HG03378 (cell line): ENCODE data around the gene KCNH6.

Source experiments
- ATAC-seq: cut with Tn5 transposase; IDR thresholded peaks from one replicate; pipeline ENCODE4 v1.9.1; 2021; ENCODE audit warnings: mild to moderate bottlenecking, moderate library complexity; ENCODE audit not compliant: unreplicated experiment

Gene KCNH6

GRCh38 chr17:63533433-63534077 is 10.4 kb downstream of the KCNH6 start:
- no peak for ATAC-seq

- no peak for ATAC-seq
Measured at GRCh38 chr17:63534078-63534570, 11.0 kb downstream of the KCNH6 start.

GRCh38 chr17:63534816-63535455 is 11.8 kb downstream of the KCNH6 start:
- ATAC-seq: no peak

- no peak for ATAC-seq
Measured at GRCh38 chr17:63535640-63536039, 12.5 kb downstream of the KCNH6 start.

GRCh38 chr17:63537001-63537400 is 13.8 kb downstream of the KCNH6 start:
- no peak for ATAC-seq

DNA sequence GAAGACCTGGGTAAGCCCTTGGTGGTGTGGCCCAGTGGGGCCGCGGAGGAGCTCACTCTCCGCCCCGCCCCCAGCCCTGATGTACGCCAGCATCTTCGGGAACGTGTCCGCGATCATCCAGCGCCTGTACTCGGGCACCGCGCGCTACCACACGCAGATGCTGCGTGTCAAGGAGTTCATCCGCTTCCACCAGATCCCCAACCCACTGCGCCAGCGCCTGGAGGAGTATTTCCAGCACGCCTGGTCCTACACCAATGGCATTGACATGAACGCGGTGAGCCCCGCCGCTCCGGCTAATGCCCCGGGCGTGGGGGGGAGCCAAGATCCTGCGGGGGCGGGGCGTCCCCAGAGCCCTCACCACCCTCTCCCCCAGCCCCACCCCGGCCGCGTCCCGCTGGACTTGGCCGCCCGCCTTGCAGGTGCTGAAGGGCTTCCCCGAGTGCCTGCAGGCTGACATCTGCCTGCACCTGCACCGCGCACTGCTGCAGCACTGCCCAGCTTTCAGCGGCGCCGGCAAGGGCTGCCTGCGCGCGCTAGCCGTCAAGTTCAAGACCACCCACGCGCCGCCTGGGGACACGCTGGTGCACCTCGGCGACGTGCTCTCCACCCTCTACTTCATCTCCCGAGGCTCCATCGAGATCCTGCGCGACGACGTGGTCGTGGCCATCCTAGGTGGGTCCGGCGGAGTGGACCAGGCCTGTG is 15.0 kb downstream of the KCNH6 start:
- ATAC-seq: no peak

DNA sequence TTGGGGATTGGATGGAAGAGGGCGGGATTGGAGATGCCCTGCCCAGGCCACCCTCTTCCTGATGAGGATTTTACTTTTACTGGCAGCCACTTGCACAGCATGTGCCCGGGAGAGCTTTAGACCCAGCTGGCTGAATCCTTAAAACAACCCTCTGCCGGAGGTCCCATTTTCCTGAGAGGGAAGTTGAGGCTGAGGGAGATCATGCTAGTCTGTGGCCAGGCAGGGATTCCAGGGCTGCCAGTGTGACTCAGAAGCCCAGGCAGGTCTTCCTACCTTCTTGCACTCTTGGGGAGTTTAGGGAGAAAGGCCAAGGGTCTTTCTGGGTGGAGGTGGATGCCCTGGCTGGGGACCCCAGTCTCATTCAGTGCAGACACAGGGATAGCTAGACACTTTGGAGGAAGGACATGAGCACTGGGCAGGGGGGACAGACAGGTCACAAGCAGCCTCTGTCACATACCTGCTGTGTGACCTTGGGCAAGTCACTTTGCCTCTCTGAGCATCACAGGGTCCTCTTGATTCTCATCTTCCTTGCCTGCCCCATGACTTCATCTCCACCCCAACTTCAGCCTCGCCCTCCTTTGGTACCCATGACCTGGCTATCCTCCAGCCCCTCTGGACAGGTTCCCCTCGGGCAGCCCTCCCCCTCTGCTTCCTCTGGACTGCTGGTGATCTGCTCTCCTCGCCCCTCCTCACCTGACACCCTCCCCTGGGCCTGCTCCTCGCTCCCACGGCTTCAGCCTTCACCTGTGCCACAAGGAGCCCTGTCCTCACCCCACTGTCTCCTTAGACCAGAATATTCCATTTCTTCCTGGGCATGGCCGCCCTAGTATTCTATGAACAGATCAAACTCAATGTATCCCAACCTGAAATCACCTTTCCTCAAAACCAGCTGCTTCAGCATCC is 15.8 kb downstream of the KCNH6 start:
- ATAC-seq: no peak

DNA sequence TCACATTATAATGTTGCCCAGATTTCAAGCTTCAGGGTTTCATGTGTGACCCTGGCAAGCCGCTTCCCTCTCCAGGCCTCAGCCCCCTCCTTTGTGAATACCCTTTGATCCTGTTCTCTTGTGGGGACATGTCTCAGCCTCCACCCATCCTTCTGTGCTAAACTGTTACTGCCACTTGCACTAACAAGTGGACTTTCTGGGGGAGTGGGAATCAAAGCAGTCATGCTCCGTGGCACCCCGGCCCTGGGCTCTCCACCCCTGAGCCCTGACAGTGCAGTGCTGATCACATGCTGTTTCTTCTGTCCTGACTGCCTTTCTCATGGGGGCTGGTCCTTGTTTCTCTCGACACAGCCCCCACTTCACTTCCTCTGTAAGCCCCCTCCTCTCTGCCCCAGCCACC is 17.4 kb downstream of the KCNH6 start:
- ATAC-seq: no peak

GRCh38 chr17:63542218-63542545 is 19.0 kb downstream of the KCNH6 start:
- no peak for ATAC-seq

DNA sequence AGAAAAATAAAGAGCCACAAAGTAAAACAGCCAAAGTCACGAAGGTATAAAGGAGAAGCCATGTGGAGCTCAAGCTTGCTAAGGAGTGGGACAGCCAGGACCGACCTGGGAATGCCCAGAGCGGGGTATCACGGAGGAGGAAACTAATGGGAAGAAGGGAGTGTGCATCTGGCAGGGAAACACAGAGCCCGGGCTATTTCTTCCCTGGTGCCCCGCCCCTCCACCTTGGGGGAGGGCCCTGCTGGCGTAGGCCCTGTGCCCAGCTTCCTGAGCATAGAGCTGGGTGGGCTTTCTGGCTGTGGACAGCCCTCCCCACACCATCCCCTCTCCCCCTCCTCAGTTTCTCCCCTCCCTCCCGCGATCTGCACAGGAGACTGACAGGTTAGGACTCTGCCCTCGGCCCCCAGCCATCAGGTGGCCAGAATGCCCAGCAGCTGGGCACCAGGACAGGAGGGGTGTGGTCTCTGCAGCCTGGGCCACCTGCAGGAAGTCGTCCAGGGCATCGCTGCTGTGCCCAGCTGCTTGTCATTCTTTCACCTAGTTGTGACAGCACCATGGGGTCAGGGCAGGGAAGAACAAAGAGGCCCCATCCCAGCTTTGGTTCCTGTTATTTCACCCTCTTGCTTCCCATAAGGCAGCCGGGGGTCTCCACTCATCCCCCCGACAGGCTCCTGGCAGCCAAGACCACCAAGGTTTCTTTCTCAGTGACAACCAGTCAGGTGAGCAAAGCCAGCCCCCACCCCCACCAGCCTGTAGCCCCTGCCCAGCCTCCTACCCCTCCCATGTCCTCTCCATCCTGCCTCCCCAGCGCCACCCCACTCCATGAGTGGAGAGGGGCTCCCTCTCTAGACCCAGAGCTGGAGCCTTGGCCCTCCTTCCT is 20.0 kb downstream of the KCNH6 start:
- ATAC-seq: no peak

DNA sequence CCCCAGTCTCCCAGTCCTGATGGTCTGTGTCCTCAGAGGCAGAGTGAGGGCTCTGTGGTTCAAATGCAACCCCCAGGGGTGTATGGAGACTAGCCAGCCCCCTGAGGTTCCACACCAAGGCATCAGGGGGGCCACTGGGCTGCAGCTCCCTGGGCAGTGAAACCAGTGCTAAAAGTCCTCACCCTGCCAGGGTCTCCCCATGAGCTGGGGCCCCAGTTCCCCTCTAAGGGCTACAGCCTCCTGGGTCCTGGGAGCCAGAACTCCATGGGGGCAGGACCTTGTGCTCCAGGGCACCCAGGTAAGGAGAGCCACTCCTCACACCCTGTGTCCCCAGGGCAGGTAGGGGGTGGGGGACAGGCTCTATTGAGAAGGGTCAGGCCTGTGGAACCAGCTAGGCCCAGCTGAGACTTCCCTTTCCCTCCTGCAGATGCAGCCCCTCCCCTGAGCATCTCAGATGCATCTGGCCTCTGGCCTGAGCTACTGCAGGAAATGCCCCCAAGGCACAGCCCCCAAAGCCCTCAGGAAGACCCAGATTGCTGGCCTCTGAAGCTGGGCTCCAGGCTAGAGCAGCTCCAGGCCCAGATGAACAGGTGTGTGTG is 20.8 kb downstream of the KCNH6 start:
- ATAC-seq: no peak

DNA sequence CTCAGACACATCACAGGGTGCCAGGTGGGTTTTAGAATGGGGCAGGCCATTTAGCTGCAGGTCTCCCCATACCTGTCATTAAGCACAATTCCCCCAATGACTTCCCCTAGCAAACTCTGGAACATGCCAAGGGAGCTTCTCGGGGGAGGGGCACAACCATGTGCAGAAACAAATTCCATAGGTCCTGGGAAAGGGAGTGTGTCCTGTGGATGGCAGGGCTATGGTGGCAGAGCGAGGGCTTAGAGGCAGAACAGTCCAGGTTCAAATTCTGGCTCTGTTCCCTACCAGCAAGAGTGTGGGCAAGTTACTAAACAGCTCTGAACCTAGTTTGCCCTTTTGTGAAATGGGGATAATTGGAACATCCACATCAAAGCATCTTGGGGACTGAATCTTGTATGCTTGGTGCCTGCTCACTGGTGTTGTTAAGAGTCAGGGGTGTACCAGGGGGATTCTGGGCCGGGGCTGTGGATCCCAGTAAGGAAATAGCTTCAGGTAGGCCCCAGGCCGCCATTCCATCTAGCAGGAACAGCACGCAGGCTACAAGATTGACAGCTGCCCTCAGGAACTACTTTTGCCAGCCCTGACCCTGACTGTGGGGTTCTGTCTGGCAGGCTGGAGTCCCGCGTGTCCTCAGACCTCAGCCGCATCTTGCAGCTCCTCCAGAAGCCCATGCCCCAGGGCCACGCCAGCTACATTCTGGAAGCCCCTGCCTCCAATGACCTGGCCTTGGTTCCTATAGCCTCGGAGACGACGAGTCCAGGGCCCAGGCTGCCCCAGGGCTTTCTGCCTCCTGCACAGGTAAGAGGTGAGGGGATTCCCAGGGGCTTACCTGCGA is 21.5 kb downstream of the KCNH6 start:
- no peak for ATAC-seq

DNA sequence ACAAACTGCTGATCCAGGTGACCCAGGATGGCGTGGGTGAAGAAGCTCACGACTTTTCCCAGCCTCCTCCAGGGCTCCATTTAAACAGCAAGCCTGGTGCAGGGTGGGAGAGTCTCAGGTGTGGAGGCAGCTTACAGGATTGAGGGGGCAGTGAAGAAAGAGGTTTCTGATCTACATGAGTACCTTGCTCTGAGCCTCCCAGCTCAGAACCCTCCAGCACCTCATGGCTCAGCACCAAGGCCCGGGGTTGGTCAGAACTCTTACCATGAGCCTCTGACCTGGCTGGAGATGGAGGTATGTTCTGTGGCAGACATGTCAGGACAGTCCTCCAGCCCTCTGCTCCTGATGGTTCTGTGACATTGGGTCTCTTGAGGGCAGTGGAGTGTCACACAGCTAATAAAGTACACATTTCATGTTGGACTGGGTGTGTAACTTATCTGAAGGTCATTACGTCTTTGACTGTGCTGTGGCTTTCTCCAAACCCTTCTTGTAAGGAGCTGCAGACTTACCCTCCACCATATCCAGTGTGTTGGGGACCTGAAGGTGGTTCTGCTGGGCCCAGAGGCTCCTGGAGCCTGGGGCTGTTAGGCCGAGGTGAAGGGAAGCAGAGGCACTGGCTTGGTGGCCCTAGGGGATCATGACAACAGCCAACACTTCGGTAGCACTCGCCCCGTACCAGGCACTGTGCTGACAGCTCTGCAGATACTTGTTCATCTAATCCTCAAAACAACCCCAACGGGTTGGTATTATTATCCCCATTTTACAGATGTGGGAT is 23.3 kb downstream of the KCNH6 start:
- no peak for ATAC-seq

GRCh38 chr17:63547083-63547523 is 23.9 kb downstream of the KCNH6 start:
- ATAC-seq: no peak

GRCh38 chr17:63549289-63549945 is 26.3 kb downstream of the KCNH6 start:
- peak; percentile 16 for ATAC-seq

DNA sequence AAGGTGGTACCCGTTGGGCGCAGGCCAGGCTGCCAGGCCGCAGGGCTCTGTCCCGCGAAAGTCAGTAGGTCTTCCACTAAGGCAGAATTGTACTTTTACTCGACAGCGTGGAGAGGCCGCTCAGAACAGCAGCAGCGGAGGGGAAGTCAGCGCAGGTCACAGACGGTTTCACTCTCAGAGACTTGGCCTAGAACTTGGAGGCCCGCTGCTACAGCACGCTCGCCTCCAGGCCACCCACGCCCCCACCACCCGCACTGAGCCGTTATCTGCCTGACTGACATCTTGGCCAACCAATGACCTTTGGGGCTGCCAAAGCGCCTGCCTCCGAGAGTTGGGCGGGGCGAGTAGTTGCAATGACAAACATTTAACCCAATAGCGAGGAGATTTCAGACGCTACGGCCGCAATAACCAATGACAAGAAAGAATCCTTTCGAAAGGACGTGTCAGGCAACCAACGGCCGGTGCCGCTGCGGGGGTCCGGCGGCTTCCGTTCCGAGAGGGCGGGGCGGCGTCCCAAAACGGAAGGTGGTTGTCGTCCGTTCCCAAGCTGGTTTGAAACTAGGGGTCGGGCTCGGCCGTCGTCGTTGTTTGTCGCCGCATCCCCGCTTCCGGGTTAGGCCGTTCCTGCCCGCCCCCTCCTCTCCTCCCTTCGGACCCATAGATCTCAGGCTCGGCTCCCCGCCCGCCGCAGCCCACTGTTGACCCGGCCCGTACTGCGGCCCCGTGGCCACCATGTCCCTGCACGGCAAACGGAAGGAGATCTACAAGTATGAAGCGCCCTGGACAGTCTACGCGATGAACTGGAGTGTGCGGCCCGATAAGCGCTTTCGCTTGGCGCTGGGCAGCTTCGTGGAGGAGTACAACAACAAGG is 27.0 kb downstream of the KCNH6 start, which contains the start of gene DCAF7:
Gene DCAF7 (plus strand): TSS at position 532 of the 871 bp plus-strand sequence. CDS start 201 bp downstream, at position 733.
- ATAC-seq: peak; percentile 91
